Naive B cell (primary cell): Measurements from ENCODE around the gene ATP2B2. TPM values are rescaled to one million over a fixed set of nuclear protein-coding genes. Genes with fewer than 3 reads are reported as not detected.
A peak's percentile ranks its signal among the peaks of the same experiment; 100 is the strongest.

Experiments used
- ATAC-seq, 2 donors: fragments of 150-1000 bp; cut with Tn5 transposase; 2 replicates each; pipeline ENCODE4 v1.10.0; 2021; ENCODE audit warnings: low read depth in 2 of 2, mild to moderate bottlenecking in 2 of 2, moderate library complexity in 2 of 2
- DNase-seq: peaks from one replicate; pipeline ENCODE4 v3.0.0; 2022
- H3K27ac Mint-ChIP-seq, 6 donors: one replicate each; pipeline ENCODE4 v1.8.0; 2020 to 2022; ENCODE audit warnings: mild to moderate bottlenecking in 6 of 6, mixed read lengths in 6 of 6, moderate library complexity in 5 of 6, inconsistent platforms in 2 of 6
- H3K27me3 Mint-ChIP-seq, 3 donors: one replicate each; pipeline ENCODE4 v1.8.0; 2021 to 2022; ENCODE audit warnings: mixed read lengths in 3 of 3, mild to moderate bottlenecking in 1 of 3
- H3K36me3 Mint-ChIP-seq, 2 donors: one replicate each; pipeline ENCODE4 v1.8.0; 2020 to 2022; ENCODE audit warnings: mixed read lengths in 2 of 2, inconsistent platforms in 1 of 2, mild to moderate bottlenecking in 1 of 2
- H3K4me1 Mint-ChIP-seq, 3 donors: one replicate each; pipeline ENCODE4 v1.8.0; 2020 to 2022; ENCODE audit warnings: mixed read lengths in 3 of 3, inconsistent platforms in 1 of 3, mild to moderate bottlenecking in 1 of 3, moderate library complexity in 1 of 3
- H3K4me3 Mint-ChIP-seq, 8 donors: one replicate each; pipeline ENCODE4 v1.8.0; 2020 to 2022; ENCODE audit warnings: mild to moderate bottlenecking in 8 of 8, mixed read lengths in 8 of 8, moderate library complexity in 8 of 8, inconsistent platforms in 2 of 8
- H3K9me3 Mint-ChIP-seq, 7 donors: one replicate each; pipeline ENCODE4 v1.8.0; 2020 to 2022; ENCODE audit warnings: mixed read lengths in 7 of 7, mild to moderate bottlenecking in 5 of 7, inconsistent platforms in 2 of 7, moderate library complexity in 1 of 7
- polyA plus RNA-seq, 6 donors: library from polyadenylated mRNA; unstranded; fragments of 300-500 nt; fragmentation: Illumina TruSeq; gene quantifications; one replicate each; pipeline ENCODE4 v1.2.3, GENCODE V29; 2021; ENCODE audit warnings: low read depth in 6 of 6

Gene ATP2B2
- polyA plus RNA-seq, 6 donors from 2014 or later, result 0.06 TPM; not detected in 5

DNA sequence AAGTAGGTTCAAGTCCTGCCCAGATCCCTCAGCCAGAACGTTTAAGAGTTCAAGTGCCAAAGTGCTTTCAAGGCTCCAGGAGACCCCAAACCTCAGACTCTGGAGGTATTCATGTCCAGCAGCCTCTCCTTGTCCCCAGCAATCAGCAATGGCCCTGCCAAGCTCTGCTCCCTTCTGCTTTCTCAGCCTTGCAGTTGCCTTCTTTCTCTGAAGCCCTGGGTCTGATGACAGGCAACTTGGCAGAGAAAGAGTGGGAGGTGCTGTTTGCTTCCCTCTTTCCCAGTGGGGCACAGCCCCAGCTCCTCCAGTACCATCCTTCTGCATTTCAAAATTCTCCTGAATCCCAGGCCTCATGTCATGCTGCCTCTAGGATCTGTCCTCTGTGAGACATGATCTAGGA is 40.2 kb downstream of the ATP2B2 start:
- no peak for ATAC-seq
- no peak for DNase-seq
- Mint-ChIP-seq H3K27me3 (peaks cover 30 to 39% (median 37%) of the 10 kb centered on the region in 3 donors), H3K4me3 (no peak overlapping the region), H3K36me3 (no peaks in the 10 kb centered on the region), H3K4me1 (peaks cover 4 to 14% (median 6%) of the 10 kb centered on the region in 3 donors), H3K9me3 (peaks cover 0 to 2% (median 0%) of the 10 kb centered on the region in 7 donors), H3K27ac (peak overlapping the region in 2 of 6 donors; percentile 42 to 87)

DNA sequence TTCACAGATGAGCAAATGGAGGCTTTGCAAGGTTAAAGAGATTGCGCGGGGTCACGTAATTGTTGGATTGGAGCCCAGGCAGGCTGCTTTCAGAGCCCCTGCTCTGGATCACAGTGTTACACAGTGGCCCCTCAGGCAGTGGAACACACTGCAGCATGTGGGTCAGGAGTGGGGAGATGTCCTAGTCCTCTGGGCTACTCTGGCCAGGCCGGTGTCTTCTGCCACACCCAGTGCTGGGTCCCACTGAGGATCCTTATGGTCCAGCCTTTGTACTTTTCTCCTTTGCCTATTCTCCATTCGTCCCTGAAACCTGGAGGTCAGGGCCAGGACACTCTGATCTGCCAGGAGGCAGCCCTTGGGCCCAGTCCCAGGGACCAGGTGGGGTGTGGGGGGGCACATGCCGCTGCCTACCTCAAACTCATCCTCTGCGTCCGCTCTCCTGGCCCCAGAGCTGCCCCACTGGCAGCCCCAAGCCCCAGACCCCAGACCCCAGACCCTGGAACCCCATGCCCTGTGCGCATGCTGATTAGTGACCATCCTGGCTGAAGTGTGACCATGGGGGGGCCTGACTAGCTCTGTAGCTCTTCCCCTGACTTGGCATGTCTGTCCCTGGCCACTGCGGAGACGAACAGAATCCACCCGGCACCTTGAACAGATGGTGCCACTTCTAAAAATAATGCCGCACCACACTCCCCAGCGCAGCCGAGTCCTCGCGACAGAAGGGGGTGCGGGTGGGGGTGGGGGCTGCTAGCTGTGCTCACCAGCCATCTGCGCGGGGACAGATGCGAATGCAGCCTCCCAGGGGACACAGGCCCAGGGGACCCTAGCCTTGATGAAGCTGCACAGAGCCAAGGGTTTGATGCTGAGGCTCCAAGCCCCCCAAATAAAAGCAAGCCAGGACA is 41.6 kb downstream of the ATP2B2 start:
- Mint-ChIP-seq H3K9me3 (no peaks in the 10 kb centered on the region), H3K27ac (no peak overlapping the region), H3K4me1 (peaks cover 4 to 14% (median 6%) of the 10 kb centered on the region in 3 donors), H3K27me3 (peaks cover 16 to 28% (median 24%) of the 10 kb centered on the region in 3 donors), H3K4me3 (no peak overlapping the region), H3K36me3 (no peaks in the 10 kb centered on the region)
- no peak for DNase-seq
- ATAC-seq, result no peak

DNA sequence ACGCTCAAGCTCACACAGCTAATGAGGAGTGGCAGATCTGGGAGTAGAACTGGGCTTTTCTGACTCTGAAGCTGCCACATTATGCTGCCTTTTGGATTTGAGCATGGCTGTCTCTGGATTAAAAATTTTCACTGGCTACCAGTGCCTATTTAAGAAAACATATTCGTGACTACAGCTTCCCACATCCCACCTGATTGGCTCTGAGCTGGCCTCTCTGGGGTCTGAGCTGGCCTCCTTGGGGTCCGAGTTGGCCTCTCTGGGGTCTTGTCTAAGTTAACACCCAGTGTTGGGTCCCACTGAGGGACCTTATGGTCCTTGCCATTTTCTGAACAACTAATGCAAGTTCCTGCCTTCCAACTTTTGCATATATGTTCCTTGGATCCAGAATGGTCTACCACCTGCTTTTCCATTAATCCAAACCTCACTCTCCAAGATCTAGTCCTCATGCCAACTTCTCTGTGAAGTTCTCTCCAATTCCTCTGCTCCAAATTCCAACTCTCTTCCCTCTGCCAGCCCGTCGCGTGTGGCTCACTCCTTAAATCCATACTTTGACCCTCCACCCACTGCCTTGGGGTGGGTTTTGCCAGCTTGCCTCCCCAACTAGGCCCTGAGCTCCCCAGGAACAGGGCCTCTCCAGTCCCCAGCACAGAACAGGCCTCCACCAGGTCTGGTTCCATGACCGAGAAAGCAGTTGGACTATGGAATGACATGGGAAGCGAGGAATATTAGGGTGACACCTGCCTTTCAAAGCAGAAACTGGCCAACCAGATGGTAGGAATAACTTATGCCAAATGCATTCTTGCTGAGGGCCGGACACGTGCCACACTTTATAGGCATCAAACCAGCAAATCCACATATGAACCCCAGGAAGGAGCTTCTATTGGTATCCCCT is 42.5 kb downstream of the ATP2B2 start:
- peak overlapping the region in 1 of 8 donors; percentile 16 for H3K4me3 Mint-ChIP-seq
- ATAC-seq (no peak), DNase-seq (no peak)
- H3K4me1 Mint-ChIP-seq, result peaks cover 7 to 18% (median 8%) of the 10 kb centered on the region in 3 donors
- peak overlapping the region in 1 of 6 donors; percentile 61 for H3K27ac Mint-ChIP-seq
- H3K36me3 Mint-ChIP-seq, result no peaks in the 10 kb centered on the region
- peaks cover 7 to 23% (median 19%) of the 10 kb centered on the region in 3 donors for H3K27me3 Mint-ChIP-seq
- no peaks in the 10 kb centered on the region for H3K9me3 Mint-ChIP-seq

DNA sequence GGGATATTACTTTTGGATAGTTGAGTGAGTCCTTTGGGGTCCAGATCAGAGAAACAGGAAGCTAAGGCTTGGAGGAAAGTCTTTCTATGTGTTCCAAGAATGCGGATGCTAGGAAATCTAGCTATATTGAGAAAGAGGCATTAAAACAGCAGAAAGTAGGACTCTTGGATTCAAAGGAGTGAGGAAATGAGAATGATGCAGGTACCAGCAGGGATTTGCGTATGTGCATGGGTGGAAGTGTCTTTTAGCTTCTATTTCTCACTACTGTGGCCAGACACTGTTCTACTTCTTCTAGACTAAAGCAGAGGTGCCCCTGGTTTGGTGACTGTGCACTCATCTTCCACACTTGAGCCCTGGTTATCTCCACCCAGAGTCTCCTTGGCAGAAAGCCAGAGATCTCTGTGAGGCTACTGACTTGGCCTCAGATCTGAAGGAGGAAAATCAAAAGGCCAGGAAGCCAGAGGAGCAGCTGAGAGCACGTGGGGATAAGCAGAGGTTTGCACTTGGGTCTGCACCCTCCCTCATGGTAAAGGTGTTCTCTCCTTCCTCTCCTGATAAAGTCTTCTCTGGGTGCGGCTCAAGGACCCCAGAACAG is 44.3 kb downstream of the ATP2B2 start:
- no peak overlapping the region for H3K27ac Mint-ChIP-seq
- peaks cover 0 to 19% (median 12%) of the 10 kb centered on the region in 3 donors for H3K27me3 Mint-ChIP-seq
- H3K4me1 Mint-ChIP-seq, result peaks cover 21 to 34% (median 26%) of the 10 kb centered on the region in 3 donors
- no peak overlapping the region for H3K4me3 Mint-ChIP-seq
- ATAC-seq, result no peak
- DNase-seq, result no peak
- H3K36me3 Mint-ChIP-seq, result no peaks in the 10 kb centered on the region
- no peaks in the 10 kb centered on the region for H3K9me3 Mint-ChIP-seq

DNA sequence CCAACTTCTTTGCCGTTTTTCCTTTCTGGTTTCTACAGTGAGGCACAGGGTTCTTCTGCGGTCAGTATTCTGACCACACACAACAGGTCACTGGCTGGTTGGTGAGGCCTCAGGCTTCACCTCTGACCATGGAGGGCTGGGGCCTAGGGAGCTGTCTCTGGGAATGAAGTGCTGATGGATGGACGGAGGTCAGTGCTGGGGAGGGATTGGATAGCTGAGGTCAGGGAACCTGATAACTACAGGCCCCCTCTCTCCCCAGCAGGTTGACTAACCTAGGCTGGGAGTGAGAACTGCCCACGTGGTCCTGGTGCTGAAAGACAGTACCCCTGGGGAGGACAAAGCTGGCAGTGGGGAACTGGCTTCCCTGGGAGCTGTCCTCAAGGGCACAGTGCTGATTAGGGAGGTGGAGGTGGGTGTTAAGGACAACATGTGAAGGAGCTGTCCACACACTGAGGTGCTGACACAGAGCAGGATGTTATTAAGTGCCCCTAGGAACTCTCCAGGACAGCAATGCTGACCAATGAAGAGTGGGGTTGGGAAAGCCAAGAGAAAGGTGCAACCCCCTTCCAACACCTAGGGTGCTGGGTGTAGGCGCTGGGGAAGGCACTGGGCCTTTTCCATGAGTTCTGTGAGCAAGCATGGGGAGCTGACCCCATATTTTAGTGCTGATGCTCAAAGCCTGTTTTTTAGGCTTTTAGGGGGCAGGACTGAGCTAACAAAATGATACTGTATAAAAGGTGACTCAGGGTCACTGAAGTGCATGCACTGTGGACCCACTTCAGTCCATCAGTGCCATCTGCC is 45.2 kb downstream of the ATP2B2 start:
- Mint-ChIP-seq H3K4me3 (peak overlapping the region in 2 of 8 donors; percentile 9 to 29), H3K9me3 (no peaks in the 10 kb centered on the region), H3K27me3 (peaks cover 0 to 13% (median 7%) of the 10 kb centered on the region in 3 donors), H3K27ac (peak overlapping the region in 2 of 6 donors; percentile 29 to 86), H3K4me1 (peaks cover 21 to 31% (median 26%) of the 10 kb centered on the region in 3 donors), H3K36me3 (no peaks in the 10 kb centered on the region)
- ATAC-seq, result peak; percentile 65
- peak; percentile 47 for DNase-seq

DNA sequence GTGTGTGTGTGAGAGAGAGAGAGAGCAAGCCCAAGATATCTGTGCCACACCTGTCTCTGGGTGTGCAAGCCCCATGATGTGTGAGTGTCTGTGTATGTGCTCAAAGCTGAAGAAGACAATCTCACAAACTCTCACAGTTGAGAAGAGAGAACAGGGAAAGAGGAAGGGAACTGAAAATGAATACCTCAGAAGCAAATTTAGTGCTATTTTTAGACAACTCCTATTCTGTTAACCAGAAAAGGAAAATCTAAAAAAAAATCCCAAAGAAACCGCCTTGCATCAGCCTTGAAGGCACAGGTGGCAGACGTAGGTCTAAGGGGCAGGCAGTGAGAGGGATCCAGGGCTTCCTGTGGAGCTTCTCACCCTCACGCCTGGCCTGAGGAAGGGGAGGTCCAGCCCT is 47.8 kb downstream of the ATP2B2 start:
- ATAC-seq (no peak), DNase-seq (no peak)
- H3K27me3 Mint-ChIP-seq, result peaks cover 5 to 11% (median 9%) of the 10 kb centered on the region in 3 donors
- no peaks in the 10 kb centered on the region for H3K36me3 Mint-ChIP-seq
- H3K9me3 Mint-ChIP-seq, result no peaks in the 10 kb centered on the region
- H3K27ac Mint-ChIP-seq, result peak overlapping the region in 1 of 6 donors; percentile 11
- peaks cover 20 to 24% (median 21%) of the 10 kb centered on the region in 3 donors for H3K4me1 Mint-ChIP-seq
- H3K4me3 Mint-ChIP-seq, result peak overlapping the region in 2 of 8 donors; percentile 4 to 81

DNA sequence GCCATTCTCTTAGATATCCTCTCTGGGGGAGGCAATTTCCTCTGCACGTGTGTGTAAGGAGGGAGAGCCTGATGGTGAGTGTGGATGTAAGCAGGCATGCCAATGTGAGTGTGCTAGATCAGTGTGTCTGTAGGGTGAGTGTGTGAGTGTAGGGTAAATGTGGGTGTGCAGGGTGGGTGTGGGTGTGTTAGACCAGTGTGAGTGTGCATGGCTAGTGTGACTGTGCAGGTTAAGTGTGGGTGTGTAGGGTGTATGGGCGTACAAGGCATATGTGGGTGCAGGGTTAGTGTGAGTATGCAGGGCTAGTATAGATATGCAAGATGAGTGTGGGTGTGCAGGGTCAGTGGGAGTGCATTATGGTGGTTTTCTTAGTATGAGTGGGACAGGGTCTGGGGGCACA is 48.4 kb downstream of the ATP2B2 start:
- no peaks in the 10 kb centered on the region for H3K36me3 Mint-ChIP-seq
- H3K27me3 Mint-ChIP-seq, result peaks cover 3 to 17% (median 15%) of the 10 kb centered on the region in 3 donors
- H3K4me1 Mint-ChIP-seq, result peaks cover 18 to 23% (median 20%) of the 10 kb centered on the region in 3 donors
- H3K27ac Mint-ChIP-seq, result peak overlapping the region in 4 of 6 donors; percentile 7 to 32 (median 18)
- H3K9me3 Mint-ChIP-seq, result no peaks in the 10 kb centered on the region
- no peak for ATAC-seq
- peak overlapping the region in 3 of 8 donors; percentile 4 to 81 (median 10) for H3K4me3 Mint-ChIP-seq
- no peak for DNase-seq

DNA sequence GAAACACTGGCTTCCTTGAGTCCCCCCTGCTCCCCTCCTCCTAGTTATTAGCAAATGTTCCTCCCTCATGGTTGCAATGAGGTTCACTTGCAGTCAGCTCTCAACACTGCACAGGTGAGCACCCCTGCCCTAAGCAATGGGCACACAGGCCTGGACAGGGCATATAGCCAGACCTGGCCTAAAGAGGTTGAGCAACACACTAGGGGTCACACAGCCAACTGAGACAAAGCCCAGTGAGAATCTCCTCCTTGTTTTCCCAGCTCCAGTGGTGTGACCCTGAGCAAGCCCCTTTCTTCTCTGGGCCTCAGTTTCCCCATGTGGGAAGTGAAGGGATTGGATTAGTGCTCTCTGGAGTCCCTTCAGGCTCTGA is 49.9 kb downstream of the ATP2B2 start:
- no peaks in the 10 kb centered on the region for H3K9me3 Mint-ChIP-seq
- DNase-seq (no peak), ATAC-seq (no peak)
- peaks cover 17 to 21% (median 20%) of the 10 kb centered on the region in 3 donors for H3K4me1 Mint-ChIP-seq
- H3K27ac Mint-ChIP-seq, result peak overlapping the region in 1 of 6 donors; percentile 12
- H3K36me3 Mint-ChIP-seq, result no peaks in the 10 kb centered on the region
- H3K27me3 Mint-ChIP-seq, result peaks cover 7 to 29% (median 27%) of the 10 kb centered on the region in 3 donors
- H3K4me3 Mint-ChIP-seq, result peak overlapping the region in 1 of 8 donors; percentile 73

DNA sequence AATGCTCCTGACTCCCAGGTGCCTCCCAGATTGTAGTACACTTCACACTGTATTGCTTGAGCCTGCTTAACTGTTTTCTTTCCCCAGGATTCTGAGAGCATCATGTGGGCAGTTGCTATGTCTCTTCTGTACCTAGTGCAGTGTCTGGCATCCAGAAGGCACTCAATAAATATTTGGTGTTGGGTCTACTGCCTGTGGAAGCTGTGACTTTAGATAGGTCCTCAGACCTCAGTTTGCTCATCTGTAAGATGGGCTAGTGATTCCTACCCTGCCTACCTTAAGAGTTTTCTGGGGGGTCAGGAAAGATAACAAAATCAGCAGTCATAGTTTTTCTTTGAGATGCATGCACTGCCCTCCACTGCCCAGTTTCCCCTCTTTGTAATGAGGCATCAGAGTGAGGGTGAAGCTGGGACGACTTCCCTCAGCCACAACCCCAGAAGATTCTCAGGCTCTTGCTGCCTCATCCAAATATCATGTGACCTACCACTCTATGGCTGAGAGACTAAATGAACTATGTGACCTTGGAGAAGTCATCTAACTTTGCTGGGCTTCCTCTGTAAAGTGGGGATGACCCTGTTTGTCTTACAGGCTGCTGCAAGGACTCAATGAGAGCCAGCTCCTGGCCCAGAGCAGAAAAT is 50.4 kb downstream of the ATP2B2 start:
- DNase-seq (no peak), ATAC-seq (no peak)
- Mint-ChIP-seq H3K4me1 (peaks cover 17 to 23% (median 21%) of the 10 kb centered on the region in 3 donors), H3K9me3 (no peaks in the 10 kb centered on the region), H3K4me3 (no peak overlapping the region), H3K36me3 (no peaks in the 10 kb centered on the region), H3K27ac (peak overlapping the region in 1 of 6 donors; percentile 12), H3K27me3 (peaks cover 7 to 34% (median 32%) of the 10 kb centered on the region in 3 donors)

DNA sequence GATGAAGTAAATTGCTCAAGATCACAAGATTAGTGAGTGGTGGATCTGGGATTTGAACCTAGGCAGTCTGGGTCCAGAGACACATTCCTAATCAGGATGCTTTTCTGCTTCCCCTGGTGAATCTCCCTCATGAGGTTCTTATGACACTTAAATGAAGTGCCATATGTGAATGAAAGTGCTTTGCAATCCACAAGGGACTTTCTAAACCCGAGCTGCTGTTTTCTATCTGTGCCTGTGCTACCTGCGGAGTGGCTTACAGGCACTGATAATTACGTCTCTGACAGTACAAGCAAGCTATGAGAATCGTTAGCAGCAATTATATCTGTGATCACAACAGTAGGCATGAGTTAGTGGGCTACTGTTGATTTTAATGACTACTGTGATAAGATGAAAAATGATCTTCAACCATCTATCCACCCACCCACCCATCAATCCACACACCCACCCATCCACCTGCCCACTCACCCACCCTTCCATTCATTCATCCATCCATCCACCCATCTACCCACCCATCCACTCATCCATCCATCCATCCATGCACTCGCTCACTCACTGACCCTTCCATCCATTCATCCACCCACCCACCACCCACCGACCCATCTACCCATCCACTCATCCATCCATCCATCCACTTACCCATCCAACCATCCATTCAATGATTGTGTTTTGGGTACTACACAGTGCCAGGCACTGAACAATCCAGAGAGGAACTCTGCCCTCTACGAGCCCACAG is 51.8 kb downstream of the ATP2B2 start:
- H3K27ac Mint-ChIP-seq, result no peak overlapping the region

More for the DNA sequence above, 51.8 kb downstream of the ATP2B2 start:
- H3K27me3 Mint-ChIP-seq, result peaks cover 7 to 38% (median 35%) of the 10 kb centered on the region in 3 donors
- no peak overlapping the region for H3K4me3 Mint-ChIP-seq
- ATAC-seq (no peak), DNase-seq (no peak)
- peaks cover 17 to 26% (median 21%) of the 10 kb centered on the region in 3 donors for H3K4me1 Mint-ChIP-seq
- H3K9me3 Mint-ChIP-seq, result no peaks in the 10 kb centered on the region
- H3K36me3 Mint-ChIP-seq, result no peaks in the 10 kb centered on the region
